Frontal cortex (tissue), 4 donors: ENCODE measurements around the gene FARP1. TPM values are rescaled to one million over a fixed set of nuclear protein-coding genes. Genes with fewer than 3 reads are reported as not detected.

Source experiments
- DNase-seq, 2 donors: peaks; one replicate each; pipeline ENCODE4 v3.0.0; 2012; ENCODE audit warnings: low spot score in 2 of 2
- FAIRE-seq: peaks from 2 replicates; lab custom pipeline; 2012; peaks lifted over from hg19 to GRCh38; lab: Jason Lieb, UNC
- small RNA-seq: library from RNA; depleted of rRNA; stranded (forward); fragments of <200 nt; gene quantifications from one replicate; pipeline ENCODE3, GENCODE V24; 2014
- total RNA-seq: library from RNA; depleted of rRNA; stranded (reverse); fragments of >200 nt; gene quantifications from one replicate; pipeline ENCODE4 v1.2.3, GENCODE V29; 2014
- donor health status: control.
- donor health status: control.
- donor health status: control.

Gene FARP1
- total RNA-seq, 1 donor from 2014 or later: 92.5 TPM

DNA sequence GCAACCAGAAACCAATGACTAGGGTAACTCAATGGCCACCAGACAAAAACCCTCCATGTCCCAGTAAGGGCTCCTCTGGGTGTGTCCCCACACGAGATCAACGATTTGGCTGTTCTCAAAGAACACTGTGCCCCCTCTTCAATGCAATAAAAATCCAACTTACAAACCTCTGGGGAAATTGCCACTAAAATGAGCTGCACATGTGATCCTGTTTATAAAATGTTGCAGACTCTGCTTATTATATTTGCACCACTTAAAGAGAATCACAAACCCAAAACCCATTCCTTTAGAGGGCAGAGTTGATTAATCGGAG is 353.5 kb downstream of the FARP1 start:
- no peak for FAIRE-seq
- DNase-seq: no peak

GRCh38 chr13:98496966-98497365 is 354.1 kb downstream of the FARP1 start:
- no peak for DNase-seq
- FAIRE-seq: no peak

GRCh38 chr13:98500963-98501421 is 358.1 kb downstream of the FARP1 start:
- no peak for FAIRE-seq
- DNase-seq: no peak

- FAIRE-seq (no peak), DNase-seq (no peak)
Measured at GRCh38 chr13:98503175-98504028, 360.5 kb downstream of the FARP1 start.

GRCh38 chr13:98504029-98504351 is 361.1 kb downstream of the FARP1 start:
- FAIRE-seq: no peak
- no peak for DNase-seq

DNA sequence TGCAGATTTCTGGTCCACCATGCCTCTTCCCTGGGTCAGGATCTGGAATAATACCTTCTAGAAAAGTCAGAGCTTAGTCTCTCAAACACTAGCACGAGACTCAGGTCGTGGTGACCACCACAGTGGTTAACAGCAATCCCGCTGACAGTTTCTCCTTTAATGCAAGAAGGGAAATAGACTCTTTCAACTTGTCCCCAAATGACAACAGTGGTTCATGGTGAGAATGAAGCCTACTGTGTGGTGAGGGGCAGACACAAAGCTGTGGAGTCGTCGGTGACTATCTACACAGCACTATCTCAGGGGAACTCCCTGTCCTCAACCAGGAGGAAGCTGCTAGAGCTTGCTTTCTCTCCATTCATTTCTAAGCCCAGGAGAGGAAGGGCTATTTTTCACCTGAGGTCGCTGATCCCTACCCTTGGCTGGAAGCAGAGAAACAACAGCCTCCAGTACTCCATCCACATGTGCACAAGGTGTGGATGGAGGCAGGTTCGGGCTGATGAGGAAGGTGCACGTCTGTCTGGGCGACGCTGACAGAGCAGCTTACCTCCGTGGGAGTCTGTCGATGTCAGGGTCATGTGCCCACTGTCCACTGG is 361.6 kb downstream of the FARP1 start:
- FAIRE-seq (no peak), DNase-seq (no peak)

Small RNAs within 50 kb of the gene (small RNA-seq; reads per million reads assigned to genes)
- gene MIR3170: 0.08 reads per million

Other genes starting within 250 kb of the FARP1 start
- gene IPO5, start 189.4 kb upstream of the FARP1 start, total RNA-seq: 302 TPM
- gene RNF113B, start 34.2 kb downstream of the FARP1 start, total RNA-seq: not detected